Type B pancreatic cell (in vitro differentiated cells): ENCODE measurements around the gene SLC22A15. TPM values are rescaled to one million over a fixed set of nuclear protein-coding genes. Genes with fewer than 3 reads are reported as not detected.
A peak's percentile ranks its signal among the peaks of the same experiment; 100 is the strongest.

Source experiments
- DNase-seq: peaks from one replicate; pipeline ENCODE4 v3.0.0; 2021; ENCODE audit warnings: mixed read lengths; ENCODE audit not compliant: unreplicated experiment; ENCODE audit errors: extremely low spot score
- H3K27ac Mint-ChIP-seq: 2 replicates; pipeline ENCODE4 v1.8.0; 2021; ENCODE audit warnings: mild to moderate bottlenecking, mixed read lengths
- H3K27me3 Mint-ChIP-seq: 2 replicates; pipeline ENCODE4 v1.8.0; 2021; ENCODE audit warnings: mixed read lengths
- H3K36me3 Mint-ChIP-seq: 2 replicates; pipeline ENCODE4 v1.8.0; 2021; ENCODE audit warnings: mixed read lengths
- H3K4me1 Mint-ChIP-seq: one replicate; pipeline ENCODE4 v1.8.0; 2021; ENCODE audit warnings: mixed read lengths; ENCODE audit not compliant: unreplicated experiment
- H3K4me3 Mint-ChIP-seq: 2 replicates; pipeline ENCODE4 v1.8.0; 2021; ENCODE audit warnings: mild to moderate bottlenecking, mixed read lengths
- H3K9me3 Mint-ChIP-seq: 2 replicates; pipeline ENCODE4 v1.8.0; 2021; ENCODE audit warnings: mixed read lengths
- total RNA-seq: library from RNA; stranded (reverse); gene quantifications from 2 replicates; pipeline ENCODE4 v1.2.1, GENCODE V29; 2021; ENCODE audit warnings: low replicate concordance
- TF ChIP-seq, protein P1 (sequence below): fragments of 200-600 bp; sonication (generic); conservative IDR thresholded peaks from 2 replicates; pipeline ENCODE4 v1.5.0; 2021; ENCODE audit warnings: antibody characterized with exemption, mild to moderate bottlenecking

Gene SLC22A15
- total RNA-seq, 1 donor from 2014 or later, result 3.9 TPM

DNA sequence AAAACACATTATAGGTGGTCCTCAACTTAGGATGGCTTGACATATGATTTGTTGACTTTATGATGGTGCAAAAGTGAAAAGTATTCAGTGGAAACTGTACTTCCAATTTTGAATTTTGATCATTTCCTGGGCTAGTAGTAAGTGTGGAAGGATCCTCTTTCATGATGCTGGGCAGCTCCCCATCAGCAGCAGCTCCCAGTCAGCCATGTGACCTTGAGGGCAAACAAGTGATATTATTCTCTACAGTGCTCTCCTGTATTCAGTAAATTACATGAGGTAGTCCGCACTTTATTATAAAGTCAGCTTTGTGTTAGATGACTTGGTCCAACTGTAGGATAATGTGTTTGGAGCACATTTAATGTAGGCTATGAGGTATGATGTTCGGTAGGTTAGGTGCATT lies 36.4 kb downstream of the SLC22A15 start:
- TF ChIP-seq, protein P1, sequence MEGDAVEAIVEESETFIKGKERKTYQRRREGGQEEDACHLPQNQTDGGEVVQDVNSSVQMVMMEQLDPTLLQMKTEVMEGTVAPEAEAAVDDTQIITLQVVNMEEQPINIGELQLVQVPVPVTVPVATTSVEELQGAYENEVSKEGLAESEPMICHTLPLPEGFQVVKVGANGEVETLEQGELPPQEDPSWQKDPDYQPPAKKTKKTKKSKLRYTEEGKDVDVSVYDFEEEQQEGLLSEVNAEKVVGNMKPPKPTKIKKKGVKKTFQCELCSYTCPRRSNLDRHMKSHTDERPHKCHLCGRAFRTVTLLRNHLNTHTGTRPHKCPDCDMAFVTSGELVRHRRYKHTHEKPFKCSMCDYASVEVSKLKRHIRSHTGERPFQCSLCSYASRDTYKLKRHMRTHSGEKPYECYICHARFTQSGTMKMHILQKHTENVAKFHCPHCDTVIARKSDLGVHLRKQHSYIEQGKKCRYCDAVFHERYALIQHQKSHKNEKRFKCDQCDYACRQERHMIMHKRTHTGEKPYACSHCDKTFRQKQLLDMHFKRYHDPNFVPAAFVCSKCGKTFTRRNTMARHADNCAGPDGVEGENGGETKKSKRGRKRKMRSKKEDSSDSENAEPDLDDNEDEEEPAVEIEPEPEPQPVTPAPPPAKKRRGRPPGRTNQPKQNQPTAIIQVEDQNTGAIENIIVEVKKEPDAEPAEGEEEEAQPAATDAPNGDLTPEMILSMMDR, result no peak
- no peak for DNase-seq
- no peak overlapping the region for H3K27ac Mint-ChIP-seq
- H3K27me3 Mint-ChIP-seq, result no peaks in the 10 kb centered on the region
- no peaks in the 10 kb centered on the region for H3K4me1 Mint-ChIP-seq
- H3K9me3 Mint-ChIP-seq, result no peaks in the 10 kb centered on the region
- no peak overlapping the region for H3K4me3 Mint-ChIP-seq
- no peaks in the 10 kb centered on the region for H3K36me3 Mint-ChIP-seq

DNA sequence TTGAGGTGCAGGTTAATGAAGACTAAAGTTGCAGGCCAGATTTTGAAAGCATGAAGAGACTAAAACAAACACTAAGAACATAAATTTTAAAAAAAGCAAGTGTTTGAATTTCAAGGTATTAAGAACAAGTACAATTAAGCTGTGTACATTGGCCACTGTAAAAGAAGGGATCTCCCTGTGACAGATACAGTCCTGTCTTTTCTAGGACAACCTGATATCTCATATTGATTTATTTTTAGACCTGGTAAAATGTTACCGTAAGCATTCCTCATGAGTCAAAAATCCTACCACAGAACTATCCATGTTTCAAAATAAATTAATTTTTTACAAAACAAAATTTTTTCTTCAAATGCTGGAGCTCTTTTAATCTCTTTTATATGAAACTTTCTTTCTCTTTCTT lies 39.4 kb downstream of the SLC22A15 start:
- Mint-ChIP-seq H3K4me3 (no peak overlapping the region), H3K4me1 (no peaks in the 10 kb centered on the region), H3K36me3 (peaks cover 2% of the 10 kb centered on the region), H3K9me3 (no peaks in the 10 kb centered on the region), H3K27me3 (no peaks in the 10 kb centered on the region), H3K27ac (no peak overlapping the region)
- DNase-seq, result no peak
- TF ChIP-seq, protein P1, result no peak

DNA sequence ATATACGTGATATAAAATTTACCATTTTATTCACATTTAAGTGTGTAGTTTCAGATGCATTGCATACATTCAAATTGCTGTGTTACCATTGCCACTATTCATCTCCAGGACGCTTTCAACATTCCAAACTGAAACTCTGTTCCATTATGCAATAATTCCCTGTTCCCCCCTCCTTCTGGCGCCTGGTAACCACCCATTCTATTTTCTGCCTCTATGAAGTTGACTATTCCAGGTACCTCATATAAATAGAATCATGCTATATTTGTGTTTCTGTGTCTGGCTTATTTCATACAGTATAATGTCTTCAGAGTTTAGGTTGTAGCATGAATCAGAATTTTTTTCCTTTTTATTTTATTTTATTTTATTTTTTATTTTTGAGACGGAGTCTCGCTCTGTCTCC lies 41.7 kb downstream of the SLC22A15 start:
- H3K36me3 Mint-ChIP-seq, result peaks cover 9% of the 10 kb centered on the region
- TF ChIP-seq, protein P1, result no peak
- no peaks in the 10 kb centered on the region for H3K9me3 Mint-ChIP-seq

DNA sequence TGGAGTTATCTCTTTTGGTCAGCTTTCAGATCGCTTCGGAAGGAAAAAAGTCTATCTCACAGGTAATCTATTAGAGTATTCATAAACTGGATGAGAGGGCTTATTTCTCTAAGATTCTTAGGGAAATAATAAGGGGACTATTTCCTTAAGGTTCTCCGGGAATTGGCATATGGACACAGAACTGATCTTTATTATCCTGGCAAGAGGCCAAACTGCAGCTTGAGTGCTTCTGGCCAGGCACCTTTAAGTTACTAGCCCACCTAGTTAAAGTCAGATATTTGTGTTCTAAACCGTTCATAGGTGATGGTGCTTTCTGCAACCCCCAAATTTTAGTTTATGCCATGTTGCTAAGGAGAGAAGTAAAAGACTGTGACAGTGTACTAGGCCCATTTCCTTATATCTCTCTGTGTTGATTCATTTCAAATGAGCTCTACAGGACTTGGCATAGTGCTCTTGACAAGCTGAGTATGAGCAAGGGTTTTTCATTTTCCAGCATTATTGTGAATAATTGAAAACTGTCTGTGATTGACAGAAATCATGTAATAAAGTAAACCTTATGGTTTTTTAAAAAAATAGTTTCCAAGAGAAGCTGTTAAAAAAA lies 43.4 kb downstream of the SLC22A15 start:
- H3K9me3 Mint-ChIP-seq, result no peaks in the 10 kb centered on the region

More for the DNA sequence above, 41.7 kb downstream of the SLC22A15 start:
- no peak overlapping the region for H3K4me3 Mint-ChIP-seq
- no peaks in the 10 kb centered on the region for H3K4me1 Mint-ChIP-seq
- H3K27me3 Mint-ChIP-seq, result no peaks in the 10 kb centered on the region
- DNase-seq, result no peak
- no peak overlapping the region for H3K27ac Mint-ChIP-seq

DNA sequence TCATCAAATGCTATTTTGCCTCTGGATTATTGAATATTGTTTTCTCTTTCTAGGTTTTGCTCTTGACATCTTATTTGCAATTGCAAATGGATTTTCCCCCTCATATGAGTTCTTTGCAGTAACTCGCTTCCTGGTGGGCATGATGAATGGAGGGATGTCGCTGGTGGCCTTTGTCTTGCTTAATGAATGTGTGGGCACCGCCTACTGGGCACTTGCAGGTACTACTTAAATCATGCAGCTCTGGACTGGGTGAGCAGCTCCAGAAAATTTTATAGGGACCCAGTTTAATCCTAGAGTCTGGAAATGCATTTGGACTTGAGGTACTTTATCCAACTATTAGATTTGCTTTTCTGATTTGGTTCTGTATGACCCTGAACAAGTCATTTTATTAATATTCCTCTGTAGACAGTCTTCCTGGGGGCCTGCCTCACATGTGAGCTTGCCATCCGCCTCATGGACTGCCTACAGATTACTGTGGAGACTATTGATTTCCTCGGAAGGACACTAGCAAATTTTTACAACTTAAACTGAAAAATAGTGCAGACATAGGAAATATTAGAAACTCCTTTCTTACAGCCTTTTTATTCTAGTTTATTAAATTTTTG lies 44.5 kb downstream of the SLC22A15 start:
- no peak for DNase-seq

More for the DNA sequence above, 43.4 kb downstream of the SLC22A15 start:
- no peaks in the 10 kb centered on the region for H3K27me3 Mint-ChIP-seq
- H3K4me1 Mint-ChIP-seq, result no peaks in the 10 kb centered on the region
- peaks cover 9% of the 10 kb centered on the region for H3K36me3 Mint-ChIP-seq
- no peak for DNase-seq
- TF ChIP-seq, protein P1, result no peak
- no peak overlapping the region for H3K4me3 Mint-ChIP-seq
- H3K27ac Mint-ChIP-seq, result no peak overlapping the region

More for the DNA sequence above, 44.5 kb downstream of the SLC22A15 start:
- peaks cover 9% of the 10 kb centered on the region for H3K36me3 Mint-ChIP-seq
- H3K27me3 Mint-ChIP-seq, result no peaks in the 10 kb centered on the region
- TF ChIP-seq, protein P1, result peak; percentile 77
- no peak overlapping the region for H3K4me3 Mint-ChIP-seq
- no peak overlapping the region for H3K27ac Mint-ChIP-seq
- no peaks in the 10 kb centered on the region for H3K4me1 Mint-ChIP-seq
- H3K9me3 Mint-ChIP-seq, result no peaks in the 10 kb centered on the region
